MM.1S (cell line): ENCODE data around the gene PACRG.

ENCODE experiments used
- DNase-seq: peaks from one replicate; pipeline ENCODE4 v3.0.0-alpha.2; 2015
- H2AFZ ChIP-seq: fragments of 300-600 bp; sonication (generic); 2 replicates; pipeline ENCODE4 v1.6.0; 2016; ENCODE audit warnings: antibody characterized with exemption, low read length
- H3F3A ChIP-seq: fragments of 300-600 bp; sonication (generic); 2 replicates; pipeline ENCODE4 v1.6.1; 2016; ENCODE audit warnings: mild to moderate bottlenecking, antibody characterized with exemption, low read length, moderate library complexity, mixed read lengths; ENCODE audit not compliant: insufficient read depth
- H3K27ac ChIP-seq: fragments of 300-600 bp; sonication (generic); 2 replicates; pipeline ENCODE4 v1.5.1; 2016; ENCODE audit warnings: mild to moderate bottlenecking, low read length
- H3K27me3 ChIP-seq: fragments of 300-600 bp; sonication (generic); replicated peaks from 2 replicates; pipeline ENCODE4 v1.6.0; 2016; ENCODE audit warnings: low read length; ENCODE audit not compliant: insufficient read depth
- H3K36me3 ChIP-seq: fragments of 300-600 bp; sonication (generic); replicated peaks from 2 replicates; pipeline ENCODE4 v1.6.1; 2016; ENCODE audit warnings: mild to moderate bottlenecking, low read length, mixed read lengths; ENCODE audit not compliant: insufficient read depth
- H3K4me1 ChIP-seq: fragments of 300-600 bp; sonication (generic); 2 replicates; pipeline ENCODE4 v1.6.1; 2016; ENCODE audit warnings: low read length, mixed read lengths
- H3K4me2 ChIP-seq: fragments of 300-600 bp; sonication (generic); 2 replicates; pipeline ENCODE4 v1.6.0; 2016; ENCODE audit warnings: low read depth, low read length
- H3K4me3 ChIP-seq: fragments of 300-600 bp; sonication (generic); 2 replicates; pipeline ENCODE4 v1.5.1; 2016; ENCODE audit warnings: low read length, mixed read lengths
- H3K79me2 ChIP-seq: fragments of 300-600 bp; sonication (generic); 2 replicates; pipeline ENCODE4 v1.6.1; 2016; ENCODE audit warnings: mixed run types, low read length, mixed read lengths
- H3K9ac ChIP-seq: fragments of 300-600 bp; sonication (generic); 2 replicates; pipeline ENCODE4 v1.6.1; 2016; ENCODE audit warnings: low read length, mixed read lengths
- H3K9me2 ChIP-seq: fragments of 300-600 bp; sonication (generic); replicated peaks from 2 replicates; pipeline ENCODE4 v1.6.1; 2016; ENCODE audit warnings: mild to moderate bottlenecking, low read length, mixed read lengths; ENCODE audit not compliant: insufficient read depth
- H3K9me3 ChIP-seq: fragments of 300-600 bp; sonication (generic); replicated peaks from 2 replicates; pipeline ENCODE4 v1.6.1; 2016; ENCODE audit warnings: mild to moderate bottlenecking, low read length, mixed read lengths; ENCODE audit not compliant: insufficient read depth
- H4K20me1 ChIP-seq: fragments of 300-600 bp; sonication (generic); 2 replicates; pipeline ENCODE4 v1.6.1; 2016; ENCODE audit warnings: mild to moderate bottlenecking, low read length, moderate library complexity, mixed read lengths; ENCODE audit not compliant: insufficient read depth
- CTCF ChIP-seq: fragments of 300-600 bp; sonication (generic); IDR thresholded peaks from 2 replicates; pipeline ENCODE4 v1.5.1; 2016; ENCODE audit warnings: antibody characterized with exemption, low read length, mixed read lengths
- EZH2 ChIP-seq: fragments of 300-600 bp; sonication (generic); optimal IDR thresholded peaks from 2 replicates; pipeline ENCODE3; 2017; ENCODE audit warnings: low read depth, mild to moderate bottlenecking, antibody characterized with exemption, low read length, mixed read lengths
- EZH2phosphoT487 ChIP-seq: fragments of 300-600 bp; sonication (generic); IDR thresholded peaks from 2 replicates; pipeline ENCODE4 v1.6.1; 2018; ENCODE audit warnings: antibody characterized with exemption, low read length

PACRG gene

GRCh38 chr6:163260111-163260895 lies 532.5 kb downstream of the PACRG start:
- TF ChIP-seq EZH2phosphoT487: no peak
- no peak for TF ChIP-seq CTCF
- TF ChIP-seq EZH2: no peak
- Histone ChIP-seq H3K79me2 (no peaks in the 10 kb centered on the region), H3K9me2 (no peaks in the 10 kb centered on the region), H3K36me3 (no peaks in the 10 kb centered on the region), H4K20me1 (no peaks in the 10 kb centered on the region), H3K27ac (no peak overlapping the region), H3K4me3 (no peak overlapping the region), H3K9me3 (no peaks in the 10 kb centered on the region), H2AFZ (no peak overlapping the region), H3K4me2 (no peak overlapping the region), H3K9ac (no peak overlapping the region), H3K27me3 (no peaks in the 10 kb centered on the region), H3F3A (no peaks in the 10 kb centered on the region), H3K4me1 (no peaks in the 10 kb centered on the region)
- no peak for DNase-seq

- no peaks in the 10 kb centered on the region for H3K4me1 ChIP-seq
- no peak overlapping the region for H3K27ac ChIP-seq
- H3K9me2 ChIP-seq: no peaks in the 10 kb centered on the region
- H3K79me2 ChIP-seq: no peaks in the 10 kb centered on the region
- no peaks in the 10 kb centered on the region for H4K20me1 ChIP-seq
- H2AFZ ChIP-seq: no peak overlapping the region
- no peak overlapping the region for H3K4me2 ChIP-seq
- no peaks in the 10 kb centered on the region for H3K9me3 ChIP-seq
- H3F3A ChIP-seq: no peaks in the 10 kb centered on the region
- no peaks in the 10 kb centered on the region for H3K36me3 ChIP-seq
- TF ChIP-seq CTCF: no peak
- TF ChIP-seq EZH2: no peak
- no peak for TF ChIP-seq EZH2phosphoT487
- no peaks in the 10 kb centered on the region for H3K27me3 ChIP-seq
- no peak for DNase-seq
- H3K9ac ChIP-seq: no peak overlapping the region
- no peak overlapping the region for H3K4me3 ChIP-seq
Measured at GRCh38 chr6:163260911-163261310, 533.1 kb downstream of the PACRG start.

- H3K27me3 ChIP-seq: no peaks in the 10 kb centered on the region
- no peaks in the 10 kb centered on the region for H3K9me3 ChIP-seq
- no peaks in the 10 kb centered on the region for H3K36me3 ChIP-seq
- no peaks in the 10 kb centered on the region for H3K9me2 ChIP-seq
- H2AFZ ChIP-seq: no peak overlapping the region
- H3K9ac ChIP-seq: no peak overlapping the region
- H3K4me1 ChIP-seq: no peaks in the 10 kb centered on the region
- H4K20me1 ChIP-seq: no peaks in the 10 kb centered on the region
- no peak overlapping the region for H3K27ac ChIP-seq
- no peak overlapping the region for H3K4me2 ChIP-seq
- H3F3A ChIP-seq: no peaks in the 10 kb centered on the region
- no peak for DNase-seq
- no peaks in the 10 kb centered on the region for H3K79me2 ChIP-seq
- TF ChIP-seq CTCF: no peak
- no peak for TF ChIP-seq EZH2
- no peak for TF ChIP-seq EZH2phosphoT487
- H3K4me3 ChIP-seq: no peak overlapping the region
Measured at GRCh38 chr6:163261361-163261760, 533.6 kb downstream of the PACRG start.
